Sigmoid colon (tissue), 7 donors: ENCODE data around the gene MCRS1. TPM values are rescaled to one million over a fixed set of nuclear protein-coding genes. Genes with fewer than 3 reads are reported as not detected.
A peak's percentile ranks its signal among the peaks of the same experiment; 100 is the strongest.

ENCODE experiments used
- DNase-seq: peaks from one replicate; pipeline ENCODE4 v3.0.0-alpha.2; 2019
- H3K27ac ChIP-seq, 4 donors: fragments of 200-600 bp; sonication (generic); one replicate each; pipeline ENCODE4 v1.5.1; 2016 to 2019; ENCODE audit warnings: mild to moderate bottlenecking in 1 of 4
- H3K27me3 ChIP-seq, 3 donors: fragments of 200-600 bp; sonication (generic); one replicate each; pipeline ENCODE4 v1.5.1; 2019; ENCODE audit warnings: mild to moderate bottlenecking in 1 of 3
- H3K36me3 ChIP-seq, 4 donors: fragments of 200-600 bp; sonication (generic); one replicate each; pipeline ENCODE4 v1.5.1; 2016 to 2019
- H3K4me1 ChIP-seq, 4 donors: fragments of 200-600 bp; sonication (generic); one replicate each; pipeline ENCODE4 v1.5.1; 2017 to 2019
- H3K4me3 ChIP-seq, 4 donors: fragments of 200-600 bp; sonication (generic); one replicate each; pipeline ENCODE4 v1.5.1; 2017 to 2019; ENCODE audit warnings: mild to moderate bottlenecking in 2 of 4, moderate library complexity in 1 of 4
- H3K9me3 ChIP-seq, 4 donors: fragments of 200-600 bp in 3 of 4; sonication (generic) in 3 of 4; one replicate each; pipeline versions ENCODE4 v1.5.1 to v1.6.1; 2013 to 2019
- EP300 ChIP-seq, 4 donors: sonication (generic); formaldehyde crosslinking; IDR thresholded peaks; one replicate each; pipeline ENCODE4 v1.6.1; 2017; ENCODE audit warnings: antibody characterized with exemption in 4 of 4
- POLR2A ChIP-seq, 2 donors: fragments of 450-650 bp; IDR thresholded peaks; one replicate each; pipeline ENCODE4 v1.6.1; 2016; ENCODE audit warnings: antibody characterized with exemption in 2 of 2, mild to moderate bottlenecking in 2 of 2, moderate library complexity in 2 of 2
- POLR2AphosphoS5 ChIP-seq, 4 donors: sonication (generic); formaldehyde crosslinking; IDR thresholded peaks; one replicate each; pipeline ENCODE4 v1.6.1; 2017; ENCODE audit warnings: antibody characterized with exemption in 4 of 4
- WGBS, 2 donors: extraction: QIAGEN DNeasy Blood & Tissue Kit; methylation state at CpG; one replicate each; pipeline ENCODE4 v1.1.7; 2013; 5-methylcytosine and 5-hydroxymethylcytosine counted together
- intact Hi-C: fragments of 100-400 bp; cut with DNase I; formaldehyde crosslinking; loops from one replicate; pipeline ENCODE4 v1.15.1; 2023
- polyA plus RNA-seq, 3 donors: library from polyadenylated mRNA; stranded (reverse); fragments of 200-250 nt; gene quantifications; one replicate each; pipeline ENCODE4 v1.2.3, GENCODE V29; 2013
- total RNA-seq, 4 donors: library from RNA; depleted of rRNA; stranded (reverse); fragments of >200 nt; gene quantifications; one replicate each; pipeline ENCODE4 v1.1.0, GENCODE V29; 2016
- TF ChIP-seq, protein P1 (sequence below), 4 experiments: fragments of 450-650 bp in 3 of 4; fragments of 200-600 bp in 1 of 4; IDR thresholded peaks; one replicate each; pipeline ENCODE4 v1.5.1; 2016 to 2019; ENCODE audit warnings: antibody characterized with exemption in 4 of 4, mild to moderate bottlenecking in 3 of 4, moderate library complexity in 2 of 4
- donor health status: healthy with polysubstance abuse.
- donor health status: Bipolar disorder and iron deficiency.
- donor health status: healthy.

MCRS1 gene
- total and polyA plus RNA-seq, 7 donors: 33.6 to 61.0 (median 47.8) TPM

GRCh38 chr12:49545815-49546214 lies 22.1 kb downstream of the MCRS1 start:
- WGBS, 2 donors: 81% methylated on average over 4 of the region's 4 CpGs
- no peak for DNase-seq
- intact Hi-C loops: no loop called here

DNA sequence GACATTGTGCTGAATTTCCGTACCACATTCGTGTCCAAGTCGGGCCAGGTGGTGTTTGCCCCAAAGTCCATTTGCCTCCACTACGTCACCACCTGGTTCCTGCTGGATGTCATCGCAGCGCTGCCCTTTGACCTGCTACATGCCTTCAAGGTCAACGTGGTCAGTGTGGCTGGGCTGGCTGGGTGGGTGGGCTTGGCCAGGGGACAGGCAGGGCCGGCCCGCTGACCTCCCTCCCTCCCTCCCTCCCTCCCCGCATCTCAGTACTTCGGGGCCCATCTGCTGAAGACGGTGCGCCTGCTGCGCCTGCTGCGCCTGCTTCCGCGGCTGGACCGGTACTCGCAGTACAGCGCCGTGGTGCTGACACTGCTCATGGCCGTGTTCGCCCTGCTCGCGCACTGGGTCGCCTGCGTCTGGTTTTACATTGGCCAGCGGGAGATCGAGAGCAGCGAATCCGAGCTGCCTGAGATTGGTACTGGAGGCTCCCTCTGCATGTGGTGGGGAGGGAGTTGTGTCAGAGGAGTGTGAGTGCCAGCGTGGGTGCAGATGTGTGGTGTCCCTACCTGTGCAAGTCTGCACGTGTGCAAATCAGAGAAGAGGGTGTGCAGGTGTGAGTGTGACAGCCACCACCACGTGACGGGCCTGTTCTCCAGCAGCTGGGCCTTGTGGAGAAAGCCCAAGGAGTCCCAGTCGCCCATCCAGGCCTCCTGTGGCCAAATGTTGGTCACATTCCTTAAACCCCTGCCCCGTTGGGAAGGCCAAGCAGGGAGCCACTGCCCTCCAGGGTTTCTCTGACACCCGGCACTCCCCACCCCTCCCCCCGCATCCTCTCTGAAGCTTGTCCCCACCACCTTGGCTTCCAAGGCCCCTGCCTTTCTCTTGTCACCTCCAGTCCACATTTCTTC lies 23.8 kb downstream of the MCRS1 start:
- DNase-seq: no peak
- peaks cover 7 to 68% (median 60%) of the 10 kb centered on the region in 3 donors for H3K27me3 ChIP-seq
- peaks cover 0 to 13% (median 10%) of the 10 kb centered on the region in 4 donors for H3K4me1 ChIP-seq
- intact Hi-C loops: no loop called here
- TF ChIP-seq, protein P1, sequence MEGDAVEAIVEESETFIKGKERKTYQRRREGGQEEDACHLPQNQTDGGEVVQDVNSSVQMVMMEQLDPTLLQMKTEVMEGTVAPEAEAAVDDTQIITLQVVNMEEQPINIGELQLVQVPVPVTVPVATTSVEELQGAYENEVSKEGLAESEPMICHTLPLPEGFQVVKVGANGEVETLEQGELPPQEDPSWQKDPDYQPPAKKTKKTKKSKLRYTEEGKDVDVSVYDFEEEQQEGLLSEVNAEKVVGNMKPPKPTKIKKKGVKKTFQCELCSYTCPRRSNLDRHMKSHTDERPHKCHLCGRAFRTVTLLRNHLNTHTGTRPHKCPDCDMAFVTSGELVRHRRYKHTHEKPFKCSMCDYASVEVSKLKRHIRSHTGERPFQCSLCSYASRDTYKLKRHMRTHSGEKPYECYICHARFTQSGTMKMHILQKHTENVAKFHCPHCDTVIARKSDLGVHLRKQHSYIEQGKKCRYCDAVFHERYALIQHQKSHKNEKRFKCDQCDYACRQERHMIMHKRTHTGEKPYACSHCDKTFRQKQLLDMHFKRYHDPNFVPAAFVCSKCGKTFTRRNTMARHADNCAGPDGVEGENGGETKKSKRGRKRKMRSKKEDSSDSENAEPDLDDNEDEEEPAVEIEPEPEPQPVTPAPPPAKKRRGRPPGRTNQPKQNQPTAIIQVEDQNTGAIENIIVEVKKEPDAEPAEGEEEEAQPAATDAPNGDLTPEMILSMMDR (IDR thresholded peaks at IDR 0.05): no peak
- H3K36me3 ChIP-seq: no peaks in the 10 kb centered on the region
- no peaks in the 10 kb centered on the region for H3K9me3 ChIP-seq
- 41 to 48% methylated on average over 39 of the region's 39 CpGs for WGBS, 2 donors
- H3K4me3 ChIP-seq: no peak overlapping the region
- no peak overlapping the region for H3K27ac ChIP-seq

More at GRCh38 chr12:49545815-49546214, 22.1 kb downstream of the MCRS1 start:
- Histone ChIP-seq H3K36me3 (no peaks in the 10 kb centered on the region), H3K27me3 (peaks cover 0 to 58% (median 45%) of the 10 kb centered on the region in 3 donors), H3K4me3 (no peak overlapping the region), H3K27ac (no peak overlapping the region), H3K9me3 (no peaks in the 10 kb centered on the region), H3K4me1 (peaks cover 0 to 15% (median 13%) of the 10 kb centered on the region in 4 donors)
- no peak for TF ChIP-seq EP300 (IDR thresholded peaks at IDR 0.05)
- TF ChIP-seq, protein P1 (IDR thresholded peaks at IDR 0.05): no peak
- no peak for TF ChIP-seq POLR2AphosphoS5 (IDR thresholded peaks at IDR 0.05)
- no peak for TF ChIP-seq POLR2A (IDR thresholded peaks at IDR 0.05)

GRCh38 chr12:49543221-49543913 lies 24.6 kb downstream of the MCRS1 start:
- H3K4me3 ChIP-seq: no peak overlapping the region
- 35 to 66% methylated on average over 20 of the region's 20 CpGs for WGBS, 2 donors

GRCh38 chr12:49542592-49543160 lies 25.3 kb downstream of the MCRS1 start:
- no peak overlapping the region for H3K4me3 ChIP-seq
- H3K9me3 ChIP-seq: no peaks in the 10 kb centered on the region
- H3K27me3 ChIP-seq: peaks cover 21 to 70% (median 64%) of the 10 kb centered on the region in 3 donors
- DNase-seq: peak; percentile 56
- peaks cover 0 to 19% (median 13%) of the 10 kb centered on the region in 4 donors for H3K4me1 ChIP-seq
- 92 to 94% methylated on average over 15 of the region's 15 CpGs for WGBS, 2 donors
- H3K27ac ChIP-seq: no peak overlapping the region
- TF ChIP-seq EP300 (IDR thresholded peaks at IDR 0.05): no peak
- no peak for TF ChIP-seq POLR2A (IDR thresholded peaks at IDR 0.05)
- TF ChIP-seq POLR2AphosphoS5 (IDR thresholded peaks at IDR 0.05): no peak
- TF ChIP-seq, protein P1 (IDR thresholded peaks at IDR 0.05): no peak
- intact Hi-C loops: no loop called here
- H3K36me3 ChIP-seq: no peaks in the 10 kb centered on the region

More at GRCh38 chr12:49543221-49543913, 24.6 kb downstream of the MCRS1 start:
- Histone ChIP-seq H3K27me3 (peaks cover 15 to 68% (median 64%) of the 10 kb centered on the region in 3 donors), H3K9me3 (no peaks in the 10 kb centered on the region), H3K27ac (no peak overlapping the region), H3K4me1 (peaks cover 0 to 13% (median 8%) of the 10 kb centered on the region in 4 donors), H3K36me3 (no peaks in the 10 kb centered on the region)
- intact Hi-C loops: no loop called here
- no peak for DNase-seq
- no peak for TF ChIP-seq POLR2AphosphoS5 (IDR thresholded peaks at IDR 0.05)
- TF ChIP-seq POLR2A (IDR thresholded peaks at IDR 0.05): no peak
- TF ChIP-seq, protein P1 (IDR thresholded peaks at IDR 0.05): no peak
- TF ChIP-seq EP300 (IDR thresholded peaks at IDR 0.05): no peak
